Measurements from ENCODE around the gene VASN.

Gene VASN

DNA sequence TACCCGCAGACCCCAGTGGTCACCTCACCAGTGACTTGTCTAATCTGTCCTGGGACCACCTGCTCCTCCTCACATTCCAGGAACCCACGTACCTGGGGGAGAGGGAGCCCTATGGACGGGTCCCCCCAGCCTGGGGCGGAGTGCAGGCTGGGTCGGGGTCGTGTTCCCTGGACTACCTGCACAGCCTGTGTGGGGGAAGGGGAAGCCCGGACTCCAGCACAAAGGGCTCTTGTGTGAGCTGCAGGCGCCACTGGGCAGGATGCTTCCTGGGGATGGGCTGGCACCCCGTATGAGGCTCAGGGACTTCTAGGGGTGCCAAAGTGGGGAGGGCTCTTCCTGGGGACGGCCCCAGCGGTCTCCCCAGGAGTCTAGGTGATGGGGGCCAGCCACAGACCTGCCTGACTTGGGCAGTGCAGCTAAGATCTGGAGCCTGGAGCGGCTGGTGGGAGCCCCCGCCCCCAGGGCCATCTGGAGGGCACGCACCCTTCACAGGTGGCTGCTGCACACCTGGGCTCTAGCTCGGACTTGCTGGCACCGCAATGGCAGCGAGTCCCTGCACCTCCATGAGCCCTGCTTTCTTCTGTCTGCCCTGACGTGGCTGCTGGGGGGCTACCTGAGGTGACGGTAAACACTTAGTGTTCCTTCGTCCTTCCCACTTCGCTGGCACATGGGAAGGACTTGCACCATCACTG is 7.5 kb downstream of the VASN start:
- TF ChIP-seq GATA3 (IDR thresholded peaks at IDR 0.05; ENCODE audit: low read depth, low read length) (no peak), GATA2 (IDR thresholded peaks at IDR 0.05; ENCODE audit: low read depth, low read length) (no peak)

GRCh38 chr16:4380119-4381063 is 8.7 kb downstream of the VASN start:
- no peak for TF ChIP-seq GATA2 (IDR thresholded peaks at IDR 0.05; ENCODE audit: low read depth, low read length)
- TF ChIP-seq GATA3 (IDR thresholded peaks at IDR 0.05; ENCODE audit: low read depth, low read length) = no peak

- no peak for TF ChIP-seq GATA3 (IDR thresholded peaks at IDR 0.05; ENCODE audit: low read depth, low read length)
- no peak for TF ChIP-seq GATA2 (IDR thresholded peaks at IDR 0.05; ENCODE audit: low read depth, low read length)
Measured at GRCh38 chr16:4381072-4381934, 9.7 kb downstream of the VASN start.

DNA sequence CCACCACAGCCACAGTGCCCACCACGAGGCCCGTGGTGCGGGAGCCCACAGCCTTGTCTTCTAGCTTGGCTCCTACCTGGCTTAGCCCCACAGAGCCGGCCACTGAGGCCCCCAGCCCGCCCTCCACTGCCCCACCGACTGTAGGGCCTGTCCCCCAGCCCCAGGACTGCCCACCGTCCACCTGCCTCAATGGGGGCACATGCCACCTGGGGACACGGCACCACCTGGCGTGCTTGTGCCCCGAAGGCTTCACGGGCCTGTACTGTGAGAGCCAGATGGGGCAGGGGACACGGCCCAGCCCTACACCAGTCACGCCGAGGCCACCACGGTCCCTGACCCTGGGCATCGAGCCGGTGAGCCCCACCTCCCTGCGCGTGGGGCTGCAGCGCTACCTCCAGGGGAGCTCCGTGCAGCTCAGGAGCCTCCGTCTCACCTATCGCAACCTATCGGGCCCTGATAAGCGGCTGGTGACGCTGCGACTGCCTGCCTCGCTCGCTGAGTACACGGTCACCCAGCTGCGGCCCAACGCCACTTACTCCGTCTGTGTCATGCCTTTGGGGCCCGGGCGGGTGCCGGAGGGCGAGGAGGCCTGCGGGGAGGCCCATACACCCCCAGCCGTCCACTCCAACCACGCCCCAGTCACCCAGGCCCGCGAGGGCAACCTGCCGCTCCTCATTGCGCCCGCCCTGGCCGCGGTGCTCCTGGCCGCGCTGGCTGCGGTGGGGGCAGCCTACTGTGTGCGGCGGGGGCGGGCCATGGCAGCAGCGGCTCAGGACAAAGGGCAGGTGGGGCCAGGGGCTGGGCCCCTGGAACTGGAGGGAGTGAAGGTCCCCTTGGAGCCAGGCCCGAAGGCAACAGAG is 10.5 kb downstream of the VASN start:
- TF ChIP-seq GATA2 (IDR thresholded peaks at IDR 0.05; ENCODE audit: low read depth, low read length) (no peak), GATA3 (IDR thresholded peaks at IDR 0.05; ENCODE audit: low read depth, low read length) (no peak)

GRCh38 chr16:4382795-4383357 is 11.2 kb downstream of the VASN start:
- no peak for TF ChIP-seq GATA2 (IDR thresholded peaks at IDR 0.05; ENCODE audit: low read depth, low read length)
- TF ChIP-seq GATA3 (IDR thresholded peaks at IDR 0.05; ENCODE audit: low read depth, low read length) = no peak

DNA sequence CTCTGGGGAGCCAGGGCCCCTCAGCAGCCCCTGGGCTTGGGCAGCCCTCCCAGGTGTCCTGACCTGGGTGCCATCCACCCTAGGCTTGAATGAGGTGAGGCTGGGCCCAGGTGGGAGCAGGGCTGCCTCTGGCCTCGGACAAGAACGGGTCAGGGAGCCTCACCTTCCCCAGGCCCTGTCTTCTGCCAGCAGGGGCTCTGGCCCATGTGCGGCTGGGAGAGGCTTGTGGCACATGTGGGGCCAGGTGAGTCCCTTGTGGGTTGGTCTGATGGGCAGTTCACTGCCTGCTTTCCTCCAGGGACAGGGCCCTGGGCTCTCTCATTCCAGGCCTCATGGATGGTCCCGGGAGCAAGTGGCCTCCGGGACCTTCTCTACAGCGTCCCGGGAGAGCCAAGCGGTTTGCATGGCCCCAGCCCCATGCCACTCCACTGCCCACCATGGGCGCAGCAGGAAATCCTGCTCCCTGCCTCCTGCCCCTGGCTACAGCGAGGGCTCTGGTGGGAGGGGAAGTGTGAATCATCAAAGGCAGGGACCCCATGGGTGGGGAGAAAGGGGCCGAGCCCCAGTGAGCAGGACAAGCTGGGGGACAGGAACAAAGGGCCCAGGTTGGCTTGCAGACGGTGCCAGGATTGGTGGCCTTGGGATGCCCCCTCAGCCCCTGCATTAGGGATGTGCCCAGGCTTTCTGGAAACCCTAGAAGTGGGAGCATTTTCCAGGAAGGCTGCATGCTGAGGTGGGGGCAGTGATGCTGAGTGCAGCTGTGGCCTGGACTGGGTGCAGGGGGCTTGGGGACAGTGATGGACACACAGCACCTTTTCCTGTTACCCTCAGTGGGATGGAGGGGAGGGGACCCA is 12.2 kb downstream of the VASN start:
- no peak for TF ChIP-seq GATA3 (IDR thresholded peaks at IDR 0.05; ENCODE audit: low read depth, low read length)
- TF ChIP-seq GATA2 (IDR thresholded peaks at IDR 0.05; ENCODE audit: low read depth, low read length) = no peak

DNA sequence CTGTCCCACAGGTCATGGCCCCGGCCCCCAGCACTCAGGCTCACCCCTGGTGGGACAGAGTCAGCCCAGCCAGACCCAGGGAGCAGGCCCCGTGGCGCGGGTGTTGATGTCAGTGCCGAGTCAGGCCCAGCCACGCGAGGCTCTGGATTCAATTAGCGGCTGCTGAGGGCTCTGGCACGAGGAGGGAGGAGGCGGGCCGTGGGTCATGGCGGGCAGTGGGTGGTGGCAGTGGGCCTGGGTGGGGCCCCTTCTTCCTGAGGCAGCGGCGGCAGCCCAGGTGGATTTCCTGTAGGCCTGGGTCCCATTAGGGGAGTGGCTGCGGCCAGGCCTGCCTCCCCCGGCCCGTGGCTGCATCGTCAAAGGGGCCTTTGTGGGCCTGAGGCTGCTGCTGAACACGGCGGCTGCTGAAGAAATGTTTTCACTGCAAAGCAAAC is 12.9 kb downstream of the VASN start:
- TF ChIP-seq GATA3 (IDR thresholded peaks at IDR 0.05; ENCODE audit: low read depth, low read length) (no peak), GATA2 (IDR thresholded peaks at IDR 0.05; ENCODE audit: low read depth, low read length) (no peak)

DNA sequence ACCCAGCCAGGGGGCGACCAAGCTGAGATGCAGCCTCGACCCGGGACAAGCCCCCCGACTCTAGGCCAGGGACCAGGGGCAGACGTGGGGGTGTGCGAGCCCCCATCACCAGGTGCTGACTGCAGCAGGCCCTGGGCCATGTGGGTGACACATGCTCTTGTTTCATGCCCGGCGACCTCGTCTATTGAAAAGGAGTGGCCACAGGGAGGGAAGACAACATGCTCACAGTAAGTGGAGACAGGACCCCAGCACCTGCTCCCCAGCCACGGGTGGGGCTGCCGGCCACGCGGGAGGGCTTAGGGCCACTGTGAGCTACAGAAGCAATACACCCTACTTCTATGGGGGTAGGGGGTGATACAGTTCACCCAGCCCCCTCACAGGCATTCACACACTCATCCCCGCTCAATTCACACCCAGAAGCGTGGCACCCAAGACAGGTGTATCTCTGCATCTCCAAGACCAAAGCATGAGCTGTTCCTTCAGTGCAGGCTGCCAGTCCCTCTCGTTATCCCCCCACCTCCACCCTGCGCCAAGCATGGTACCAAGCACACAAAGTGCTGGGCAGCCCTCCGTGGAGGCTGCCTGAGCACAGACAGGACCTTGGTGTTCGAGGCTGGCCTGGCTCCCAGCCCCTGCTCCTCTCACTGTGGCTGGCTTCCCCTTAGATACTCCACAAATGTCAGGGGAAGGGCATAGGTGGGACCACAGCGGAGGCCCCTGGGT is 13.6 kb downstream of the VASN start:
- no peak for TF ChIP-seq GATA3 (IDR thresholded peaks at IDR 0.05; ENCODE audit: low read depth, low read length)
- TF ChIP-seq GATA2 (IDR thresholded peaks at IDR 0.05; ENCODE audit: low read depth, low read length) = no peak

DNA sequence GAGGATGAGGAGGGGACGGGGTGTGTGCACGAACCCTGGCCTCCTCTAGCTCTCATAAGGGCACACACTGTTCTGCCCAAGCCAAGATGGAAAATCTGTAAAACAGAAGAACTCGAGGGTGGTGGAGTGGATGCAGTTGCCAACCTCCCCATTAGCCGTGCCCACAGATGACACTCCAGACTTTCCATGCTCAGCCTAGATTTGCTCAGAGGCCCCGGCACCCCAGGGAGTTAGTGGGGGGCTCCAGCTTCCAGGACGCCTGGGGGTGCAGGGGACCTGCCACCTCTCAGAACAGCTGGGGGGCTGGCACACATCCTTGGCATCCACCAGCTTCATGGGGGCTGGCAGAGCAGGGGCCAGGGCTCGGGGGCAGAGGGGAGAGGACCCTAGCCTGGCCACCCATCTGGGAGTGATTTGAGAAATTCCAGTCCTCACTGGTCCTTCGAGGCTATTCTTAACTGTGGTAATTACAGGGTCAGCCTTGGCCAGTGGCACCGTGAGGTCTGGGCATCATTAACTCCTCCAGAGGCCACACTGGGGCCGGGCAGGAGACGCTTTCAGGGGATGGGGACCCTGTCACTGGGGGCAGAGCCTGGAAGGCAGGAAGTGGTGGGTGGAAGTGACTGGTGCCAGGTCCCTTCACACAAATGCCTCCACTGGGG is 14.3 kb downstream of the VASN start:
- TF ChIP-seq GATA2 (IDR thresholded peaks at IDR 0.05; ENCODE audit: low read depth, low read length) (no peak), GATA3 (IDR thresholded peaks at IDR 0.05; ENCODE audit: low read depth, low read length) (no peak)

DNA sequence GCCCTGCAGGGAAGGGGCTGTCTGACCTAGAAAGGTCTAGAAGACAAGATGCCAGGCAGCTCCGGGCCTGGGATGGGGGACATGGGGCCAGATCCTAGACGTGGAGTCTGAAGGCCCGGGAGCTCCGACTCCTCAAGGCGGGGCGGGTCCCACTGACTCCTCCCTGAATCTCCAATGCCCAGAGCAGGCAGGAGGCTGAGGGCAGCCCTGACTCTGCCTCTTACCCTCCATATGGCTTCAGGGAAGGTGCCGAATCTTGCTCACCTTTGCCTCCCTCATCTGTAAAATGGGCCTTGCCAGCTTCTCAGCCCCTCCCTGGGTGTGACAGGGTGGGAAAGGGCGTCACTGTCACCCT is 14.8 kb downstream of the VASN start:
- TF ChIP-seq GATA2 (IDR thresholded peaks at IDR 0.05; ENCODE audit: low read depth, low read length) (no peak), GATA3 (IDR thresholded peaks at IDR 0.05; ENCODE audit: low read depth, low read length) (no peak)

DNA sequence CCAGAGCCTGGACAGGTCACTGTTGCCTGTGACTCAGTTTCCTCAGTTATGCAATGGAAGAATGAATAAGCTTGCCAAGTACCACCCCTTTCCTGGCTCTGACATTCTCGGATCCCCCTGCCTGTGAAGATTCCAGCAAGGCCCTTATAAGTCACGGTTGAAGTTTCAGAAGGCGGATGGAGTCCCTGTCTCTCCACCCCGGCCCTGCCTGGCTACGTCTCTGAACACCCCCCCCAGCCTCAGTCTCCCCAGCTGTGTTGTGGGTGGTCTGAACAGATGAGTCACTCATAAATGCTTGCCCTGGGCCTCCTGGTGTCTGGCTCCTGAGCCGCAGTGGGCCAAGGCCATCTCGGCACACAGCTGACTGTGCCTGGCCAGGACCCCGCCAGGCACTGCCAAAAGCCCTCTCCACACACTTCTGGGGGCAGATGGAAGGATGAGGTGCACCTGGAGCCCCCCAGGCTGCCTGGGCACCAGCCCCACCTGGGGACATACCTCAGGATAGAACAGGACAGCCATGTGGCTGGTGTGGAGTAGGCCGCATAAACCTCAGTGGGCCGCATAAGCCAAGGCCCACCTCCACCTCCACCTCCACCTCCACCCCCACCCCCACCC is 15.4 kb downstream of the VASN start:
- TF ChIP-seq GATA2 (IDR thresholded peaks at IDR 0.05; ENCODE audit: low read depth, low read length) = no peak
